Fibroblast of pulmonary artery (primary cell): ENCODE results near the gene GPR107.
A peak's percentile ranks its signal among the peaks of the same experiment; 100 is the strongest.

Experiments
- DNase-seq: peaks from one replicate; pipeline ENCODE4 v3.0.0-alpha.2; 2010; ENCODE audit warnings: low read depth
- H3K4me3 ChIP-seq: replicated peaks from 2 replicates; pipeline ENCODE4 v1.5.1; 2011; ENCODE audit warnings: low read depth, mild to moderate bottlenecking, control low read depth, low read length, moderate library complexity
- TF ChIP-seq, protein P1 (sequence below): IDR thresholded peaks from 2 replicates; pipeline ENCODE4 v1.5.1; 2011; ENCODE audit warnings: mild to moderate bottlenecking, control low read depth, low read length, inconsistent platforms; ENCODE audit errors: missing control alignments

GPR107 gene

DNA sequence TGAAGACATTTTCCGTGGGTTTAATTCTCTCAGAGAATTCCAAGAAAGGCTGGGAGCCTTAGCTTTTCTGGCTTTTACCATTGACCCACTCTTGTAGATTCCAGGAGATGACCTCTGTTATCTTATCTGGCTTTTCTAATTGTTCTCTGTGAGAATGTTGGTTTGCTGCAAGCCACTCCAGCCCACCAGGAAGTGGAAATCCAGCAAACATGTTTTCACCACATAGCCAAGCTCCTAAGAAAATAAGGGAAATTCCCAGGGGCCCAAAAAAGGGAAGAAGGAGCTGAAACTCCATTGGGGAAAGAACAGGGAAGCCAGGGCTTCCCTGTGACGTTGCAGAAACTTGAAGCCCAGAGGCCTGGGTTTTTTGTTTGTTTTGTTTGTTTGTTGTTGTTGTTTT lies 19.7 kb downstream of the GPR107 start:
- DNase-seq: peak; percentile 89
- H3K4me3 ChIP-seq: no peak overlapping the region
- TF ChIP-seq, protein P1, sequence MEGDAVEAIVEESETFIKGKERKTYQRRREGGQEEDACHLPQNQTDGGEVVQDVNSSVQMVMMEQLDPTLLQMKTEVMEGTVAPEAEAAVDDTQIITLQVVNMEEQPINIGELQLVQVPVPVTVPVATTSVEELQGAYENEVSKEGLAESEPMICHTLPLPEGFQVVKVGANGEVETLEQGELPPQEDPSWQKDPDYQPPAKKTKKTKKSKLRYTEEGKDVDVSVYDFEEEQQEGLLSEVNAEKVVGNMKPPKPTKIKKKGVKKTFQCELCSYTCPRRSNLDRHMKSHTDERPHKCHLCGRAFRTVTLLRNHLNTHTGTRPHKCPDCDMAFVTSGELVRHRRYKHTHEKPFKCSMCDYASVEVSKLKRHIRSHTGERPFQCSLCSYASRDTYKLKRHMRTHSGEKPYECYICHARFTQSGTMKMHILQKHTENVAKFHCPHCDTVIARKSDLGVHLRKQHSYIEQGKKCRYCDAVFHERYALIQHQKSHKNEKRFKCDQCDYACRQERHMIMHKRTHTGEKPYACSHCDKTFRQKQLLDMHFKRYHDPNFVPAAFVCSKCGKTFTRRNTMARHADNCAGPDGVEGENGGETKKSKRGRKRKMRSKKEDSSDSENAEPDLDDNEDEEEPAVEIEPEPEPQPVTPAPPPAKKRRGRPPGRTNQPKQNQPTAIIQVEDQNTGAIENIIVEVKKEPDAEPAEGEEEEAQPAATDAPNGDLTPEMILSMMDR: no peak

DNA sequence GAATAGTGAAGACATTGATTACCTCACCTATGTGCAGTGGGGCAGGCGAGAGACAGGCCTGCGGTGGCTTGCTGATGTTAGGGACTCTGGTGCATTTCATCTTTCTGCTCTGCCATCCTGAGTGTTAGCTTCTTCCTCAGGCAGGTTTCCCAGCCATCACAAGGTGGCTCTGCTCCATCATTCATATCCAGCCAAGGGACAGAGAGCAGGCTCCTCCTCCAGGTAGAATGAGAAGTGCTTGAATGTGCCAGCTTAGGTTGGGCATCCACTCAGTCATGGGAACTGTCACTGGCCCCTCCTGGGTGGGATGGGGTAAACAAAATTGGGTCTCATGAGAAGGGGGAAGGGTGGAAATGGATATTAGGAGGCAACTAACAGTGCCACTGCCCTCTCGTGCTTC lies 24.8 kb downstream of the GPR107 start:
- TF ChIP-seq, protein P1: no peak
- DNase-seq: no peak

DNA sequence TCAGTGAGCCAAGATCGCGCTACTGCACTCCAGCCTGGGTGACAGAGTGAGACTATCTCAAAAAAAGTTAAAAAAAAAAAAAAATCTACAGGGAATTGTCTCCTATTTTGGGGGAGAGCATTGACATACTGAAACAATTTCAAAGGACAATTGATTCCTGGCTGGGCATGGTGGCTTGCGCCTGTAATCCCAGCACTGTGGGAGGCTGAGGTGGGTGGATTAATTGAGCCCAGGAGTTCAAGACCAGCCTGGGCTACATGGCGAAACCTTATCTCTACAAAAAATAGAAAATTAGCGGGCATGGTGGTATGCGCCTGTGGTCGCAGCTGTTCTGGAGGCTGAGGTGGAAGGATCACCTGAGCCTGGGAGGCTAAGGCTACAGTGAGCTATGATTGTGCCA lies 30.6 kb downstream of the GPR107 start:
- H3K4me3 ChIP-seq: no peak overlapping the region
- TF ChIP-seq, protein P1: no peak
- no peak for DNase-seq

More for the DNA sequence above, 24.8 kb downstream of the GPR107 start:
- H3K4me3 ChIP-seq: no peak overlapping the region

DNA sequence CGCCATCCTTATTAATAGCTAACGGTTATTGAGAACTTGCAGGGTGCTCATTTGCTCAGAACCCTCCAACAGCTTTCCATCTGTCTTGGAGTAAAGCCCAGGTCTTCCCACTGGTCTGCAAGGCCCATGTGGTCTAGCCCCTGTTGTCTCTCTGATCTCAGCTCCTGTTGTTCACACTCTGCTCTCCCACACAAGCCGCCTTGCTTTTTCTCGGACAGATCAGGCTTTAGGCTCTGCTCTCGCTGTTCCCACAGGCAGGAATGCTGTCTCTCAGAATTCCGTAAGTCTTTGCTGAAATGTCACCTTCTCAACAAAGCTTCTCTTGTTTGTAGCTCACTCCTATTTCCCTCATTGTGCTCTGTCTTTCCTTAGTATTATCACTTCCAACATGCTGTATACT lies 34.3 kb downstream of the GPR107 start:
- DNase-seq: no peak
- TF ChIP-seq, protein P1: no peak
- no peak overlapping the region for H3K4me3 ChIP-seq

DNA sequence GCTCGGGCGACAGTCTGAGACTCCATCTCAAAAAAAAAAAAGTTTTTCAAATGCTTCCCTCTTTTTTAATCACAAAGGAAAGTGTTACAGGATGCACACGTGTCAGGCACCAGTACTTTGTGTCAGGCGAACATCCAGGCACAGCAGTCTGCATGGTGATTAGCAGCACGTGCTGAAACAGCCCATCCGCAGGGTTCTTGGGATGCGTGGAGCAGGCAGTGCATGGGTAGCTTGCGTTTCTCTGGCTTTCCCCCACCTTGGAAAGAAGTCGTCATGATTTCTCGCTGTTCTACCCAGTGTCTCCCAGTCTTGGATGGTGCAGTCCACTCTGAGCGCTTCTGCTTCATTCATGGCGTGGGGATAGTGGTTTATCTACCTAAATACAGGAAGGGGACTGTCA lies 35.4 kb downstream of the GPR107 start:
- TF ChIP-seq, protein P1: no peak
- DNase-seq: no peak
- H3K4me3 ChIP-seq: no peak overlapping the region

DNA sequence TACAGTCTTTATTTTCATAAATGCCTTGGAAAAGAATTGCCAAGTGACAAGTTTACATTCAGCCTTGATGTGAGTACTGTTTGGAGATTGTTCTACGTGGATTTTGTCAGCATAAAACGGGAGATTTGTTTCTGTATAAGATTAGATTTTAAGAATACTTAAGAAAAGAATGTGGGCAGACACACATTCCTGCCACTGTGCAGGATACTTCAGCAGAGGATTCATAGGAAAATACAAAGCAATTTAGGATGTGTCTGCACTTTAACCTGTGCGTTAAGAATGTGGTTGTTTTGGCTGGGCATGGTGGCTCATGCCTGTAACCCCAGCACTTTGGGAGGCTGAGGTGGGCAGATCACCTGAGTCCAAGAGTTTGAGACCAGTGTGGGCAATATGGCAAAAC lies 37.2 kb downstream of the GPR107 start:
- TF ChIP-seq, protein P1: no peak
- no peak overlapping the region for H3K4me3 ChIP-seq
- no peak for DNase-seq

DNA sequence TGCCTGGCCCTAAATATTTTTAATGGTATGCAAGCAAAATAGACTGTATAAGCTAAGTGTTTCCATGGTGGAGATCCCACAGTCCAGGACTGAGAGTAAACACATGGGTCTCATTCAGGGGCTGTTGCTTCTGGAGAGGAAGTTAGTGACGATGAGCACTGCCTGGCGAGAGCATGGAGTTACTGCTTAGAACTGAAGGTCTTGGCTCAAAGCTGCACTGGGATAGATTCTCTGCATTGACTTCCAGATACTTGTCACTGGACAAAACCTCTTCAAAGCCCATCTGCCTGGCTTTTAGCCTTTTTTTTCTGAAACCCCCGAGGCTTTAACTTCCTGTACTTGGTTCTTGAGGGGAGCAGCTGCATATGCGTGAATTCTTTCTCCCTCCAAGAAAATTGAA lies 39.2 kb downstream of the GPR107 start:
- TF ChIP-seq, protein P1: no peak
- no peak for DNase-seq
- H3K4me3 ChIP-seq: no peak overlapping the region
